ENCODE results near the gene AHI1.

AHI1 gene

GRCh38 chr6:135534773-135535380, 37.3 kb upstream of the AHI1 start:
- Histone ChIP-seq H2AFZ (ENCODE audit: low read depth, low read length) (no peak overlapping the region), H3K27ac (ENCODE audit: low read length) (no peak overlapping the region), H3K4me1 (ENCODE audit: insufficient read depth, low read length) (peaks cover 3% of the 10 kb centered on the region; the same call in 1 of the 2 replicates), H3K4me3 (ENCODE audit: low read depth in 1 of 2, low read length in 2 of 2) (no peak overlapping the region), H4K20me1 (ENCODE audit: insufficient read depth, low read length) (no peaks in the 10 kb centered on the region), H3K4me2 (ENCODE audit: insufficient read depth, low read length) (no peak overlapping the region), H3K27me3 (ENCODE audit: insufficient read depth, low read length, poor library complexity) (peaks cover 17% of the 10 kb centered on the region), H3K9ac (ENCODE audit: low read depth, low read length) (no peak overlapping the region), H3K9me3 (ENCODE audit: insufficient read depth, low read length, severe bottlenecking) (no peaks in the 10 kb centered on the region), H3K36me3 (ENCODE audit: insufficient read depth, low read length) (no peaks in the 10 kb centered on the region), H3K79me2 (ENCODE audit: insufficient read depth, low read length) (no peaks in the 10 kb centered on the region)
- DNase-seq, result no peak
- TF ChIP-seq EZH2 (IDR thresholded peaks at IDR 0.05; ENCODE audit: borderline replicate concordance, low read depth, low read length, severe bottlenecking), result no peak
- TF ChIP-seq, protein P1, sequence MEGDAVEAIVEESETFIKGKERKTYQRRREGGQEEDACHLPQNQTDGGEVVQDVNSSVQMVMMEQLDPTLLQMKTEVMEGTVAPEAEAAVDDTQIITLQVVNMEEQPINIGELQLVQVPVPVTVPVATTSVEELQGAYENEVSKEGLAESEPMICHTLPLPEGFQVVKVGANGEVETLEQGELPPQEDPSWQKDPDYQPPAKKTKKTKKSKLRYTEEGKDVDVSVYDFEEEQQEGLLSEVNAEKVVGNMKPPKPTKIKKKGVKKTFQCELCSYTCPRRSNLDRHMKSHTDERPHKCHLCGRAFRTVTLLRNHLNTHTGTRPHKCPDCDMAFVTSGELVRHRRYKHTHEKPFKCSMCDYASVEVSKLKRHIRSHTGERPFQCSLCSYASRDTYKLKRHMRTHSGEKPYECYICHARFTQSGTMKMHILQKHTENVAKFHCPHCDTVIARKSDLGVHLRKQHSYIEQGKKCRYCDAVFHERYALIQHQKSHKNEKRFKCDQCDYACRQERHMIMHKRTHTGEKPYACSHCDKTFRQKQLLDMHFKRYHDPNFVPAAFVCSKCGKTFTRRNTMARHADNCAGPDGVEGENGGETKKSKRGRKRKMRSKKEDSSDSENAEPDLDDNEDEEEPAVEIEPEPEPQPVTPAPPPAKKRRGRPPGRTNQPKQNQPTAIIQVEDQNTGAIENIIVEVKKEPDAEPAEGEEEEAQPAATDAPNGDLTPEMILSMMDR (IDR thresholded peaks at IDR 0.05; ENCODE audit: borderline replicate concordance, extremely low read depth, low read length, poor library complexity, severe bottlenecking), result no peak
- no peak for ATAC-seq (ENCODE audit: insufficient read depth, low read depth)

GRCh38 chr6:135532559-135532958, 35.0 kb upstream of the AHI1 start:
- DNase-seq (no peak), ATAC-seq (ENCODE audit: insufficient read depth, low read depth) (no peak)
- peaks cover 3% of the 10 kb centered on the region; the same call in 1 of the 2 replicates for H3K4me1 ChIP-seq (ENCODE audit: insufficient read depth, low read length)
- H3K27ac ChIP-seq (ENCODE audit: low read length), result no peak overlapping the region
- no peaks in the 10 kb centered on the region for H3K36me3 ChIP-seq (ENCODE audit: insufficient read depth, low read length)
- no peak overlapping the region for H3K4me2 ChIP-seq (ENCODE audit: insufficient read depth, low read length)
- H2AFZ ChIP-seq (ENCODE audit: low read depth, low read length), result no peak overlapping the region
- no peaks in the 10 kb centered on the region for H4K20me1 ChIP-seq (ENCODE audit: insufficient read depth, low read length)
- TF ChIP-seq, protein P1 (IDR thresholded peaks at IDR 0.05; ENCODE audit: borderline replicate concordance, extremely low read depth, low read length, poor library complexity, severe bottlenecking), result no peak
- no peak for TF ChIP-seq EZH2 (IDR thresholded peaks at IDR 0.05; ENCODE audit: borderline replicate concordance, low read depth, low read length, severe bottlenecking)
- H3K79me2 ChIP-seq (ENCODE audit: insufficient read depth, low read length), result no peaks in the 10 kb centered on the region
- H3K4me3 ChIP-seq (ENCODE audit: low read depth in 1 of 2, low read length in 2 of 2), result no peak overlapping the region
- H3K9me3 ChIP-seq (ENCODE audit: insufficient read depth, low read length, severe bottlenecking), result no peaks in the 10 kb centered on the region
- H3K9ac ChIP-seq (ENCODE audit: low read depth, low read length), result no peak overlapping the region
- peaks cover 11% of the 10 kb centered on the region for H3K27me3 ChIP-seq (ENCODE audit: insufficient read depth, low read length, poor library complexity)

- peaks cover 10% of the 10 kb centered on the region for H3K27me3 ChIP-seq (ENCODE audit: insufficient read depth, low read length, poor library complexity)
- no peak overlapping the region for H3K27ac ChIP-seq (ENCODE audit: low read length)
- no peak overlapping the region for H2AFZ ChIP-seq (ENCODE audit: low read depth, low read length)
Observed at GRCh38 chr6:135531954-135532490, 34.5 kb upstream of the AHI1 start.

More at GRCh38 chr6:135531954-135532490, 34.5 kb upstream of the AHI1 start:
- ATAC-seq (ENCODE audit: insufficient read depth, low read depth), result no peak
- Histone ChIP-seq H3K4me2 (ENCODE audit: insufficient read depth, low read length) (no peak overlapping the region), H3K9me3 (ENCODE audit: insufficient read depth, low read length, severe bottlenecking) (no peaks in the 10 kb centered on the region), H4K20me1 (ENCODE audit: insufficient read depth, low read length) (no peaks in the 10 kb centered on the region), H3K79me2 (ENCODE audit: insufficient read depth, low read length) (no peaks in the 10 kb centered on the region), H3K4me1 (ENCODE audit: insufficient read depth, low read length) (peaks cover 3% of the 10 kb centered on the region; the same call in 1 of the 2 replicates), H3K4me3 (ENCODE audit: low read depth in 1 of 2, low read length in 2 of 2) (no peak overlapping the region), H3K9ac (ENCODE audit: low read depth, low read length) (no peak overlapping the region), H3K36me3 (ENCODE audit: insufficient read depth, low read length) (no peaks in the 10 kb centered on the region)
- TF ChIP-seq, protein P1 (IDR thresholded peaks at IDR 0.05; ENCODE audit: borderline replicate concordance, extremely low read depth, low read length, poor library complexity, severe bottlenecking), result no peak
- TF ChIP-seq EZH2 (IDR thresholded peaks at IDR 0.05; ENCODE audit: borderline replicate concordance, low read depth, low read length, severe bottlenecking), result no peak
- no peak for DNase-seq
